DMS153 treated with DMSO at 0.1 percent for 48 hours (cell line): Measurements from ENCODE around the gene DPEP2NB.
"Not testable (repeated sequence)": the region's sequence is repeated elsewhere in the genome, so short reads cannot be mapped to it uniquely, and the experiment has no call there.

ENCODE experiments used
- DNase-seq: peaks from one replicate; lab custom pipeline; 2025; ENCODE audit not compliant: unreplicated experiment; lab: John Stamatoyannopoulos, UW

The DPEP2NB gene

GRCh38 chr16:68019167-68019680, 3.5 kb upstream of the DPEP2NB start:
- no peak for DNase-seq

GRCh38 chr16:68013440-68013839, 2.3 kb downstream of the DPEP2NB start:
- no peak for DNase-seq

GRCh38 chr16:68009872-68010271, 5.8 kb downstream of the DPEP2NB start:
- not testable (repeated sequence) for DNase-seq

GRCh38 chr16:68009157-68009735, 6.5 kb downstream of the DPEP2NB start:
- no peak for DNase-seq

GRCh38 chr16:68005786-68006286, 9.9 kb downstream of the DPEP2NB start:
- no peak for DNase-seq

- no peak for DNase-seq
These were observed 10.5 kb downstream of the DPEP2NB start for GRCh38 chr16:68005211-68005610.

GRCh38 chr16:68003031-68003430, 12.7 kb downstream of the DPEP2NB start:
- no peak for DNase-seq

GRCh38 chr16:68000450-68000849, 15.3 kb downstream of the DPEP2NB start:
- no peak for DNase-seq

- no peak for DNase-seq
These were observed 15.7 kb downstream of the DPEP2NB start for GRCh38 chr16:67999985-68000384.

- DNase-seq = not testable (repeated sequence)
These were observed 16.7 kb downstream of the DPEP2NB start, which contains the start of gene DPEP2 for GRCh38 chr16:67998779-67999688. TSS of gene DPEP2 (minus strand) at chr16:67999484. CDS start at chr16:67993212, 6,272 bp downstream.

- DNase-seq = not testable (repeated sequence)
These were observed 17.4 kb downstream of the DPEP2NB start for GRCh38 chr16:67998231-67998778.

GRCh38 chr16:67996666-67997065, 19.0 kb downstream of the DPEP2NB start:
- DNase-seq = no peak

GRCh38 chr16:67995423-67995822, 20.3 kb downstream of the DPEP2NB start:
- DNase-seq = no peak

GRCh38 chr16:67994040-67994408, 21.7 kb downstream of the DPEP2NB start:
- DNase-seq = not testable (repeated sequence)

- peak; percentile 26 for DNase-seq
These were observed 22.3 kb downstream of the DPEP2NB start for GRCh38 chr16:67993207-67994039.

- DNase-seq = no peak
These were observed 23.0 kb downstream of the DPEP2NB start for GRCh38 chr16:67992661-67993206.

- DNase-seq = no peak
These were observed 25.7 kb downstream of the DPEP2NB start for GRCh38 chr16:67990018-67990386.

- DNase-seq = no peak
These were observed 26.2 kb downstream of the DPEP2NB start for GRCh38 chr16:67989322-67990017.

GRCh38 chr16:67988675-67989074, 27.0 kb downstream of the DPEP2NB start:
- DNase-seq = no peak
